COLO668 (cell line): ENCODE results near the gene MAPRE2.

Experiments
- DNase-seq: peaks from one replicate; lab custom pipeline; 2025; ENCODE audit not compliant: unreplicated experiment; lab: John Stamatoyannopoulos, UW

Gene MAPRE2

GRCh38 chr18:35118641-35119040 lies 77.4 kb downstream of the MAPRE2 start:
- no peak for DNase-seq

- DNase-seq, result no peak
Measured at GRCh38 chr18:35121038-35121437, 79.8 kb downstream of the MAPRE2 start.

GRCh38 chr18:35121531-35121930 lies 80.3 kb downstream of the MAPRE2 start:
- DNase-seq, result no peak

GRCh38 chr18:35122586-35123224 lies 81.5 kb downstream of the MAPRE2 start:
- no peak for DNase-seq

- DNase-seq, result no peak
Measured at GRCh38 chr18:35123811-35124210, 82.6 kb downstream of the MAPRE2 start.

- no peak for DNase-seq
Measured at GRCh38 chr18:35127201-35127600, 86.0 kb downstream of the MAPRE2 start.

- DNase-seq, result no peak
Measured at GRCh38 chr18:35128675-35129074, 87.5 kb downstream of the MAPRE2 start.

- no peak for DNase-seq
Measured at GRCh38 chr18:35130236-35130635, 89.0 kb downstream of the MAPRE2 start.

GRCh38 chr18:35131387-35132020 lies 90.3 kb downstream of the MAPRE2 start:
- no peak for DNase-seq

GRCh38 chr18:35132021-35132902 lies 91.0 kb downstream of the MAPRE2 start:
- no peak for DNase-seq

- no peak for DNase-seq
Measured at GRCh38 chr18:35134190-35134730, 93.0 kb downstream of the MAPRE2 start.

- no peak for DNase-seq
Measured at GRCh38 chr18:35134791-35135531, 93.7 kb downstream of the MAPRE2 start.

GRCh38 chr18:35136248-35136647 lies 95.0 kb downstream of the MAPRE2 start:
- DNase-seq, result no peak

- no peak for DNase-seq
Measured at GRCh38 chr18:35136885-35137284, 95.7 kb downstream of the MAPRE2 start.

GRCh38 chr18:35137632-35138031 lies 96.4 kb downstream of the MAPRE2 start:
- DNase-seq, result no peak

- no peak for DNase-seq
Measured at GRCh38 chr18:35138773-35139172, 97.6 kb downstream of the MAPRE2 start.

- no peak for DNase-seq
Measured at GRCh38 chr18:35139517-35139916, 98.3 kb downstream of the MAPRE2 start.

- DNase-seq, result no peak
Measured at GRCh38 chr18:35141077-35141476, 99.9 kb downstream of the MAPRE2 start.

- DNase-seq, result peak; percentile 30
Measured at GRCh38 chr18:35141567-35142274, 100.5 kb downstream of the MAPRE2 start.

- DNase-seq, result no peak
Measured at GRCh38 chr18:35142275-35142615, 101.0 kb downstream of the MAPRE2 start.
